HepG2 (cell line): ENCODE results near the gene CFL1. TPM values are rescaled to one million over a fixed set of nuclear protein-coding genes. Genes with fewer than 3 reads are reported as not detected.

Source experiments
- AGO2 ChIP-seq: fragments of 200-400 bp; formaldehyde crosslinking; optimal IDR thresholded peaks from 2 replicates; pipeline ENCODE3; 2017; ENCODE audit warnings: mild to moderate bottlenecking, low read depth, low read length, moderate library complexity
- NR2C2 ChIP-seq: sonication (generic); formaldehyde crosslinking; IDR thresholded peaks from 2 replicates; pipeline ENCODE4 v1.4.0; 2020; ENCODE audit warnings: missing genetic modification reagents, mild to moderate bottlenecking, moderate library complexity, borderline replicate concordance
- POLR2G ChIP-seq: fragments of 200-400 bp; formaldehyde crosslinking; IDR thresholded peaks from 2 replicates; pipeline ENCODE4 v1.6.1; 2018; ENCODE audit warnings: mild to moderate bottlenecking, low read depth, low read length, moderate library complexity
- PRDM10 ChIP-seq: sonication (generic); formaldehyde crosslinking; IDR thresholded peaks from 2 replicates; pipeline ENCODE4 v1.4.0; 2020; ENCODE audit warnings: low read depth, missing genetic modification reagents
- TERF1 ChIP-seq: sonication (generic); formaldehyde crosslinking; IDR thresholded peaks from 2 replicates; pipeline ENCODE4 v1.8.0; 2022; ENCODE audit warnings: mild to moderate bottlenecking, missing genetic modification reagents, moderate library complexity
- ZBTB38 ChIP-seq: sonication (generic); formaldehyde crosslinking; IDR thresholded peaks from 2 replicates; pipeline ENCODE4 v1.5.1; 2020; ENCODE audit warnings: mild to moderate bottlenecking, missing genetic modification reagents
- ZNF263 ChIP-seq: sonication (generic); formaldehyde crosslinking; IDR thresholded peaks from 2 replicates; pipeline ENCODE4 v1.4.0; 2020; ENCODE audit warnings: missing genetic modification reagents
- polyA plus RNA-seq, 8 experiments: library from polyadenylated mRNA; depleted of rRNA in 3 of 8; stranded (reverse) in 7 of 8; unstranded in 1 of 8; fragments of >200 nt; fragmentation: Illumina TruSeq in 4 of 8; extraction: Trizol in 4 of 8; gene quantifications; 2 replicates each; pipeline versions ENCODE4 v1.2.1 to v1.2.3, GENCODE V29; 2011 to 2016; ENCODE audit warnings: low read depth in 4 of 8, missing spikeins in 1 of 8, mixed read lengths in 1 of 8; ENCODE audit not compliant: insufficient read depth in 1 of 8
- total RNA-seq, 5 experiments: library from RNA; depleted of rRNA; stranded (reverse); fragments of >200 nt; fragmentation: Illumina TruSeq; extraction: Trizol; gene quantifications; 2 replicates each; pipeline ENCODE4 v1.2.3, GENCODE V29; 2016; ENCODE audit warnings: low read depth in 1 of 5

CFL1 gene
- total and polyA plus RNA-seq, 2 of the 13 experiments (the other 11 are each of a cell fraction or from before 2014, with no cell fraction given): 379 to 383 TPM

- TF ChIP-seq TERF1 (CRISPR knock-in tag): no peak
- peak; percentile 30; the same call in 1 of the 2 replicates for TF ChIP-seq NR2C2 (CRISPR knock-in tag)
- no peak for TF ChIP-seq PRDM10
- TF ChIP-seq POLR2G: 0 out of 2 replicates have a peak, but pooled peaks have one; percentile 21
- 0 out of 2 replicates have a peak, but pooled peaks have one; percentile 20 for TF ChIP-seq ZBTB38 (CRISPR knock-in tag)
- TF ChIP-seq ZNF263 (CRISPR knock-in tag): peak; percentile 56; the same call in 1 of the 2 replicates
- peak; percentile 81 for TF ChIP-seq AGO2
These were observed 11.8 kb upstream of the CFL1 start (continued) for GRCh38 chr11:65869643-65870306.
